Measurements from ENCODE around the gene WNT2B. TPM values are rescaled to one million over a fixed set of nuclear protein-coding genes. Genes with fewer than 3 reads are reported as not detected.

Gene WNT2B
- total and polyA plus RNA-seq, 9 of the 15 experiments (the other 6 are each of a cell fraction or from before 2014, with no cell fraction given) = 0.02 to 0.06 (median 0.04) TPM; not detected in 3

DNA sequence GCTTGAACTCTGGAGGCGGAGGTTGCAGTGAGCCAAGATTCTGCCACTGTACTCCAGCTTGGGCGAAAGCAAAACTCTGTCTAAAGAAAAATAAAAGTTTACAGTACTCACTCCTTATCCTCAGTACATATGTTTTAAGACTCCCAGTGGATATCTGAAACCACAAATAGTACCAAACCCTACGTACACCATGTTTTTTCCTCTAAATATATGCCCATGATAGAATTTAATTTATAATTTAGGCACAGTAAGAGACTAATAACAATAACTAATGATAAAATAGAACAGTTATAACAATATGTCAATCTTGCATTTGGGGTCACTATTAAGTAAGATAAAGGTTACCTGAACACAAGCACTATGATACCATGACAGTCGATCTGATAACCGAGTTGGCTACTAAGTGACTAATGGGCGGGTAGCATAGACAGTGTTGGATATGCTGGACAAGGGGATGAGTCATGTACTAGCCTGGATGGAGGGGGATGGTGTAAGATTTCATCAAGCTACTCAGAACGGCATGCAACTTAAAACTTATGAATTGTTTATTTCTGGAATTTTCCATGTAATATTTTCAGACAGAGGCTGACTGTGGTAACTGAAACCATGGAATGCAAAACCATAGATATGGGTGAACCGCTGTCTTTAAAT is 66.5 kb downstream of the WNT2B start (continued):
- TF ChIP-seq TCF15 (CRISPR knock-in tag; IDR thresholded peaks at IDR 0.05) = no peak
- TF ChIP-seq NR2C2 (CRISPR knock-in tag; IDR thresholded peaks at IDR 0.05) = no peak
- TF ChIP-seq NR2C2 (tag; IDR thresholded peaks at IDR 0.05) = 0 out of 2 replicates have a peak, but pooled peaks have one; percentile 17
- peak; percentile 73; the same call in 1 of the 2 replicates for TF ChIP-seq HDAC2 (IDR thresholded peaks at IDR 0.05)
- no peak for TF ChIP-seq TAF15 (IDR thresholded peaks at IDR 0.05; ENCODE audit: low read depth, low read length)
- peak; percentile 88 for TF ChIP-seq ARID1B (IDR thresholded peaks at IDR 0.05)
- no peak for TF ChIP-seq HLTF (IDR thresholded peaks at IDR 0.05)
- peak; percentile 66 for TF ChIP-seq GABPB1 (CRISPR knock-in tag; IDR thresholded peaks at IDR 0.05)
- no peak; the same call in 1 of the 2 replicates for TF ChIP-seq IRF9 (tag; IDR thresholded peaks at IDR 0.05)
- peak; percentile 74 for TF ChIP-seq CEBPG (CRISPR knock-in tag; IDR thresholded peaks at IDR 0.05)
- peak; percentile 53 to 78; a peak in 3 of 4 replicates for TF ChIP-seq CEBPG (tag; conservative IDR thresholded peaks at IDR 0.05 in 1 of 2, IDR thresholded peaks at IDR 0.05 in 1 of 2)
- TF ChIP-seq KAT7 (CRISPR knock-in tag; IDR thresholded peaks at IDR 0.05; ENCODE audit: borderline replicate concordance) = peak; percentile 62; the same call in 1 of the 2 replicates
- TF ChIP-seq SMARCE1 (IDR thresholded peaks at IDR 0.05) = peak; percentile 93
- no peak for TF ChIP-seq PTBP1 (IDR thresholded peaks at IDR 0.05; ENCODE audit: low read depth, low read length)
- 0 out of 2 replicates have a peak, but pooled peaks have one; percentile 3 for TF ChIP-seq ATF4 (CRISPR knock-in tag; IDR thresholded peaks at IDR 0.05)
- TF ChIP-seq SMARCA5 (IDR thresholded peaks at IDR 0.05) = no peak
- TF ChIP-seq SMARCA4 (IDR thresholded peaks at IDR 0.05) = peak; percentile 97
- TF ChIP-seq, protein P1, sequence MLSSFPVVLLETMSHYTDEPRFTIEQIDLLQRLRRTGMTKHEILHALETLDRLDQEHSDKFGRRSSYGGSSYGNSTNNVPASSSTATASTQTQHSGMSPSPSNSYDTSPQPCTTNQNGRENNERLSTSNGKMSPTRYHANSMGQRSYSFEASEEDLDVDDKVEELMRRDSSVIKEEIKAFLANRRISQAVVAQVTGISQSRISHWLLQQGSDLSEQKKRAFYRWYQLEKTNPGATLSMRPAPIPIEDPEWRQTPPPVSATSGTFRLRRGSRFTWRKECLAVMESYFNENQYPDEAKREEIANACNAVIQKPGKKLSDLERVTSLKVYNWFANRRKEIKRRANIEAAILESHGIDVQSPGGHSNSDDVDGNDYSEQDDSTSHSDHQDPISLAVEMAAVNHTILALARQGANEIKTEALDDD (IDR thresholded peaks at IDR 0.05) = peak; percentile 95
- TF ChIP-seq RBM25 (IDR thresholded peaks at IDR 0.05; ENCODE audit: low read depth, low read length, severe bottlenecking) = no peak
- TF ChIP-seq MEIS2 (IDR thresholded peaks at IDR 0.05; ENCODE audit: partially characterized antibody) = peak; percentile 91
- no peak for TF ChIP-seq CSDE1 (IDR thresholded peaks at IDR 0.05)
- TF ChIP-seq CBX3 (IDR thresholded peaks at IDR 0.05; ENCODE audit: borderline replicate concordance in 1 of 2, low read length in 2 of 2) = no peak
- peak; percentile 68 for TF ChIP-seq NEUROD1 (IDR thresholded peaks at IDR 0.05; ENCODE audit: borderline replicate concordance, low read depth, low read length, partially characterized antibody)
- TF ChIP-seq, protein P2, sequence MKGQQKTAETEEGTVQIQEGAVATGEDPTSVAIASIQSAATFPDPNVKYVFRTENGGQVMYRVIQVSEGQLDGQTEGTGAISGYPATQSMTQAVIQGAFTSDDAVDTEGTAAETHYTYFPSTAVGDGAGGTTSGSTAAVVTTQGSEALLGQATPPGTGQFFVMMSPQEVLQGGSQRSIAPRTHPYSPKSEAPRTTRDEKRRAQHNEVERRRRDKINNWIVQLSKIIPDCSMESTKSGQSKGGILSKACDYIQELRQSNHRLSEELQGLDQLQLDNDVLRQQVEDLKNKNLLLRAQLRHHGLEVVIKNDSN (CRISPR knock-in tag; IDR thresholded peaks at IDR 0.05) = no peak
- no peak for TF ChIP-seq SRF (CRISPR knock-in tag; IDR thresholded peaks at IDR 0.05)
- TF ChIP-seq SIN3A (IDR thresholded peaks at IDR 0.05; ENCODE audit: borderline replicate concordance in 2 of 2, control insufficient read depth in 1 of 2, low read depth in 2 of 2, low read length in 2 of 2) = no peak

Measured in K562 (cell line).